NT2/D1 (cell line): Measurements from ENCODE around the gene MS4A7.
A peak's percentile ranks its signal among the peaks of the same experiment; 100 is the strongest.
"Not testable (repeated sequence)": the region's sequence is repeated elsewhere in the genome, so short reads cannot be mapped to it uniquely, and the experiment has no call there.

Experiments
- DNase-seq: peaks from one replicate; pipeline ENCODE4 v3.0.0-alpha.2; 2011; ENCODE audit warnings: low read depth, low spot score
- H3K27me3 ChIP-seq: 2 replicates; pipeline ENCODE4 v1.6.0; 2011; ENCODE audit warnings: mild to moderate bottlenecking; ENCODE audit not compliant: insufficient read length, insufficient read depth
- H3K36me3 ChIP-seq: 2 replicates; pipeline ENCODE4 v1.6.1; 2011; ENCODE audit warnings: mild to moderate bottlenecking, low read length, mixed read lengths; ENCODE audit not compliant: insufficient read depth, insufficient read length
- H3K4me1 ChIP-seq: 2 replicates; pipeline ENCODE4 v1.5.1; 2011; ENCODE audit not compliant: insufficient read depth, insufficient read length
- H3K4me3 ChIP-seq: 2 replicates; pipeline ENCODE4 v1.5.1; 2011; ENCODE audit warnings: low read depth; ENCODE audit not compliant: insufficient read length
- H3K9ac ChIP-seq: 2 replicates; pipeline ENCODE4 v1.6.0; 2011; ENCODE audit warnings: low read depth; ENCODE audit not compliant: insufficient read length
- H3K9me3 ChIP-seq: 2 replicates; pipeline ENCODE4 v1.5.1; 2011; ENCODE audit warnings: mild to moderate bottlenecking, low read length; ENCODE audit not compliant: insufficient read depth
- SUZ12 ChIP-seq: IDR thresholded peaks from 2 replicates; pipeline ENCODE4 v1.6.1; 2011; ENCODE audit not compliant: insufficient read length, insufficient read depth; ENCODE audit errors: extremely low read depth
- YY1 ChIP-seq: IDR thresholded peaks from 2 replicates; pipeline ENCODE4 v1.6.1; 2011; ENCODE audit not compliant: insufficient read length, insufficient read depth
- ZNF274 ChIP-seq: IDR thresholded peaks from 2 replicates; pipeline ENCODE4 v1.6.1; 2011; ENCODE audit warnings: mild to moderate bottlenecking, low read depth, low read length

The MS4A7 gene

DNA sequence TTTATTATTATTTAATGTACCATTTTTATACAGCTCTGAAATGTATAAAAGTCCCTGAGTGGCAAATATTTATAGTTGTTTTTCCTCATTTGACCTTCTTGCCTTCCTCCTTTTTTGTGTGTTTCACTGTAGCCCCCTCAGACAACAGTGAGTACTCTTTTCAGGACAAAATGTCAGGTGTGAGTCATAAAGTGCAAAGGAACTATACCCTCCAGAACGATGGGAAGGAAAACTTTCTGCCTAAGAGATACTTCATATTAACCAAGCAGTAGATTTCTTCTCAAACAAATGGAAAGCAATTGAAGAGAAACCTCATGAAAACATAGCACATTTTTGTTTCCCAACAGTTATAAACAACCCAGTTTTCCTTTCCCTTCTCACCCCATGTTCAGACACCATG, 16.1 kb upstream of the MS4A7 start:
- Histone ChIP-seq H3K36me3 (no peaks in the 10 kb centered on the region), H3K4me3 (no peak overlapping the region), H3K4me1 (no peaks in the 10 kb centered on the region), H3K9ac (no peak overlapping the region), H3K9me3 (peaks cover 21% of the 10 kb centered on the region), H3K27me3 (no peaks in the 10 kb centered on the region)
- DNase-seq = no peak
- TF ChIP-seq ZNF274 (no peak), SUZ12 (no peak), YY1 (no peak)

- H3K4me1 ChIP-seq = no peaks in the 10 kb centered on the region
- H3K9ac ChIP-seq = no peak overlapping the region
- no peak overlapping the region for H3K4me3 ChIP-seq
- TF ChIP-seq ZNF274 (no peak), YY1 (no peak), SUZ12 (no peak)
- no peaks in the 10 kb centered on the region for H3K27me3 ChIP-seq
- peaks cover 34% of the 10 kb centered on the region for H3K9me3 ChIP-seq
- DNase-seq = peak; percentile 58
- no peaks in the 10 kb centered on the region for H3K36me3 ChIP-seq
Observed at GRCh38 chr11:60363542-60364470, 14.5 kb upstream of the MS4A7 start.

DNA sequence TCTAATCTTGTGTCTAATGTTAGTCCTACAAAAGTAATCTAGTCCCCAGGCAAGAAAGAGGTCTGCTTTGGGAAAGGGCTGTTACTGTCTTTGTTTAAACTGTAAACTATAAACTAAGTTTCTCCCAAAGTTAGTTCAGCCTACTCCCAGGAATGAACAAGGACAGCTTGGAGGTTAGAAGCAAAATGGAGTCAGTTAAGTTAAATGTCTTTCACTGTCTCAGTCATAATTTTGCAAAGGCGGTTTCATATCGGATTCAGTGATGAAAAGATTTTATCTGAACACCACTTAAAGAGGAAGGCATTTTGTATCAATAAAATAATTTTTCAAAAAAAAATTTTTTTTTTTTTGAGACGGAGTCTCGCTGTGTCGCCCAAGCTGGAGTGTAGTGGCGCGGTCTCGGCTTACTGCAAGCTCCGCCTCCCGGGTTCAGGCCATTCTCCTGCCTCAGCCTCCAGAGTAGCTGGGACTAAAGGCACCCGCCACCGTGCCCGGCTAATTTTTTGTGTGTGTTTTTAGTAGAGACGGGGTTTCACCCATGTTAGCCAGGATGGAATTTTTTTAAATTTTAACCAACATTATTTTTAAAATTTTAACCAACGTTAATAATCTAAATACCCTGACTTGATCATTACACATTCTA, 11.9 kb upstream of the MS4A7 start:
- H3K4me3 ChIP-seq, H3K36me3 ChIP-seq, H3K9ac ChIP-seq, H3K4me1 ChIP-seq, DNase-seq, H3K27me3 ChIP-seq: not testable (repeated sequence)
- H3K9me3 ChIP-seq = peaks cover 22% of the 10 kb centered on the region; the same call in 1 of the 2 replicates

- no peak overlapping the region for H3K9ac ChIP-seq
- no peaks in the 10 kb centered on the region for H3K27me3 ChIP-seq
- no peaks in the 10 kb centered on the region for H3K4me1 ChIP-seq
- no peaks in the 10 kb centered on the region for H3K36me3 ChIP-seq
- DNase-seq = no peak
- no peak overlapping the region for H3K4me3 ChIP-seq
- TF ChIP-seq YY1 = no peak
- no peak for TF ChIP-seq ZNF274
- TF ChIP-seq SUZ12 = no peak
- H3K9me3 ChIP-seq = peaks cover 18% of the 10 kb centered on the region; the same call in 1 of the 2 replicates
Observed at GRCh38 chr11:60367009-60367408, 11.3 kb upstream of the MS4A7 start.

DNA sequence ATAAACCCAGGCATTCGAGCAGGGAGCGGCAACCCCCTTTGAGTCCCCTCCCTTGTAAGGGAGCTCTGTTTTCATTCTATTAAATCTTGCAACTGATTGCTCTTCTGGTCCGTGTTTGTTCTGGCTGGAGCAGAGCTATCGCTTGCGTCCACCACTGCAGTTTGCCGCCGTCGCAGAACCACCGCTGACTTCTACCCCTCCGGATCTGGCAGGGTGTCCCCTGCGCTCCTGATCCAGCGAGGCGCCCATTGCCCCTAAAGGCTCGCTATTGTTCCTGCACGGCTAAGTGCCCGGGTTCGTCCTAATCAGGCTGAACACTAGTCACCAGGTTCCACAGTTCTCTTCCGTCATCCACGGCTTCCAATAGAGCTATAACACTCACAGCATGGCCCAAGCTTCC, 10.4 kb upstream of the MS4A7 start:
- Histone ChIP-seq H3K36me3 (no peaks in the 10 kb centered on the region), H3K4me1 (no peaks in the 10 kb centered on the region), H3K4me3 (no peak overlapping the region), H3K9ac (no peak overlapping the region), H3K27me3 (no peaks in the 10 kb centered on the region), H3K9me3 (peaks cover 18% of the 10 kb centered on the region; the same call in 1 of the 2 replicates)
- no peak for TF ChIP-seq ZNF274
- no peak for TF ChIP-seq SUZ12
- TF ChIP-seq YY1 = no peak
- no peak for DNase-seq

- no peaks in the 10 kb centered on the region for H3K4me1 ChIP-seq
- TF ChIP-seq ZNF274 = no peak
- TF ChIP-seq SUZ12 = no peak
- no peak for TF ChIP-seq YY1
- H3K36me3 ChIP-seq = no peaks in the 10 kb centered on the region
- no peak overlapping the region for H3K4me3 ChIP-seq
- no peaks in the 10 kb centered on the region for H3K27me3 ChIP-seq
- H3K9ac ChIP-seq = no peak overlapping the region
- no peak for DNase-seq
- H3K9me3 ChIP-seq = peaks cover 18% of the 10 kb centered on the region; the same call in 1 of the 2 replicates
Observed at GRCh38 chr11:60370252-60370810, 8.0 kb upstream of the MS4A7 start.

DNA sequence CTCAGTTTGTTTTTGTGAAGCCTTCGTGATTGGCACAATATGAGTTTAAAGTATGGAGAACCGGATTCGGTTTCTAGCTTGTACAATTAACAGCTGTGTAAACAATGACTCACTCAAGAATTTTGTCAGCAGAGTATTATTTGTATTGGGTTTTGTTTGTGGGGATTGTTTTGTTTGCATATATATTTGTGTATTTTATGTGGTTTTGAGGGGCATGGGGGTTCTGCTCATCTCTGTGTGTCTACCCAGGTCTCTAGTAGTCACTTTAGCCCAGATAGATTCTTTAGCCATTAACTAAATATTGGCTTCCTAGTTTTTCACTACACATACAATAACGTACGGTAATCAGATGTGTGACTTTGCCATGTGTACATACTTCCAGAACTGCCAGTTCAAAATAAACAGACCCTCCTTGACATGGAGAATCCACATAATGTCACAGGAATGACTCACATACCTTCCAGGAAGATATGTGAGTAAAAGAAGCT, 7.5 kb upstream of the MS4A7 start:
- Histone ChIP-seq H3K4me1 (no peaks in the 10 kb centered on the region), H3K27me3 (no peaks in the 10 kb centered on the region), H3K9me3 (peaks cover 18% of the 10 kb centered on the region; the same call in 1 of the 2 replicates), H3K36me3 (no peaks in the 10 kb centered on the region), H3K4me3 (no peak overlapping the region), H3K9ac (no peak overlapping the region)
- TF ChIP-seq SUZ12 = no peak
- no peak for TF ChIP-seq YY1
- no peak for TF ChIP-seq ZNF274
- no peak for DNase-seq
